Measurements from ENCODE around the gene UNG. TPM values are rescaled to one million over a fixed set of nuclear protein-coding genes. Genes with fewer than 3 reads are reported as not detected.

UNG gene
- total and polyA plus RNA-seq, 11 donors, result 14.5 to 37.8 (median 25.3) TPM

GRCh38 chr12:109065154-109065852 lies 32.1 kb upstream of the UNG start:
- Histone ChIP-seq H3K9me3 (no peaks in the 10 kb centered on the region), H3K4me3 (no peak overlapping the region), H3K27me3 (no peaks in the 10 kb centered on the region), H3K4me1 (no peaks in the 10 kb centered on the region), H3K36me3 (peaks cover 0 to 76% (median 42%) of the 10 kb centered on the region in 9 donors), H3K27ac (no peak overlapping the region)
- DNase-seq (no peak), ATAC-seq (no peak)
- 88 to 94% (median 89%) methylated on average over 5 of the region's 5 CpGs for WGBS, 4 donors
- TF ChIP-seq, protein P1, sequence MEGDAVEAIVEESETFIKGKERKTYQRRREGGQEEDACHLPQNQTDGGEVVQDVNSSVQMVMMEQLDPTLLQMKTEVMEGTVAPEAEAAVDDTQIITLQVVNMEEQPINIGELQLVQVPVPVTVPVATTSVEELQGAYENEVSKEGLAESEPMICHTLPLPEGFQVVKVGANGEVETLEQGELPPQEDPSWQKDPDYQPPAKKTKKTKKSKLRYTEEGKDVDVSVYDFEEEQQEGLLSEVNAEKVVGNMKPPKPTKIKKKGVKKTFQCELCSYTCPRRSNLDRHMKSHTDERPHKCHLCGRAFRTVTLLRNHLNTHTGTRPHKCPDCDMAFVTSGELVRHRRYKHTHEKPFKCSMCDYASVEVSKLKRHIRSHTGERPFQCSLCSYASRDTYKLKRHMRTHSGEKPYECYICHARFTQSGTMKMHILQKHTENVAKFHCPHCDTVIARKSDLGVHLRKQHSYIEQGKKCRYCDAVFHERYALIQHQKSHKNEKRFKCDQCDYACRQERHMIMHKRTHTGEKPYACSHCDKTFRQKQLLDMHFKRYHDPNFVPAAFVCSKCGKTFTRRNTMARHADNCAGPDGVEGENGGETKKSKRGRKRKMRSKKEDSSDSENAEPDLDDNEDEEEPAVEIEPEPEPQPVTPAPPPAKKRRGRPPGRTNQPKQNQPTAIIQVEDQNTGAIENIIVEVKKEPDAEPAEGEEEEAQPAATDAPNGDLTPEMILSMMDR (IDR thresholded peaks at IDR 0.05), result no peak
- TF ChIP-seq POLR2A (IDR thresholded peaks at IDR 0.05), result no peak
- intact Hi-C loops (cut with DNase I), result no loop called here

DNA sequence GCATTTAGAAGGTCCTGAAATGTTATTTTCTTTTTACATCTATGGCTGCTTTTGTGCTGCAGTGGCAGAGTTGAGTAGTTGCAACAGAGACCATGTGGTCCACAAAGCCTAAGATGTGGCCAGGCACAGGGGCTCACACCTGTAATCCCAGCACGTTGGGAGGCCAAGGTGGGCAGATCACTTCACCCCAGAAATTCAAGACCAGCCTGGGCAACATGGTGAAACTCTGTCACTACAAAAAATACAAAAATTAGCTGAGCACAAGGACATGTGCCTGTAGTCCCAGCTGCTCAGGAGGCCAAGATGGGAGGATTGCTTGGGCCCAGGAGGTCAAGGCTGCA lies 31.6 kb upstream of the UNG start:
- TF ChIP-seq POLR2A (IDR thresholded peaks at IDR 0.05), result no peak
- TF ChIP-seq, protein P1 (IDR thresholded peaks at IDR 0.05), result no peak
- no peak for ATAC-seq
- no peak for DNase-seq
- Histone ChIP-seq H3K27ac (no peak overlapping the region), H3K4me3 (no peak overlapping the region), H3K27me3 (no peaks in the 10 kb centered on the region), H3K36me3 (peaks cover 0 to 78% (median 46%) of the 10 kb centered on the region in 9 donors), H3K9me3 (no peaks in the 10 kb centered on the region), H3K4me1 (no peaks in the 10 kb centered on the region)
- 64 to 90% (median 75%) methylated on average over 1 of the region's 1 CpG for WGBS, 4 donors
- intact Hi-C loops (cut with DNase I), result no loop called here

- 84 to 88% (median 86%) methylated on average over 17 of the region's 17 CpGs for WGBS, 4 donors
- intact Hi-C loops (cut with DNase I), result no loop called here
- peaks cover under 1 to 89% (median 75%) of the 10 kb centered on the region in 9 donors for H3K36me3 ChIP-seq
Measured at GRCh38 chr12:109069307-109070271, 27.8 kb upstream of the UNG start.

More at GRCh38 chr12:109069307-109070271, 27.8 kb upstream of the UNG start:
- Histone ChIP-seq H3K27me3 (no peaks in the 10 kb centered on the region), H3K4me1 (no peaks in the 10 kb centered on the region), H3K4me3 (no peak overlapping the region), H3K9me3 (no peaks in the 10 kb centered on the region), H3K27ac (no peak overlapping the region)
- DNase-seq (no peak), ATAC-seq (no peak)
- TF ChIP-seq, protein P1 (IDR thresholded peaks at IDR 0.05), result no peak
- TF ChIP-seq POLR2A (IDR thresholded peaks at IDR 0.05), result no peak

Measured in heart left ventricle (tissue), 16 donors.